Natural killer cell (primary cell): ENCODE data around the gene PUDP. TPM values are rescaled to one million over a fixed set of nuclear protein-coding genes. Genes with fewer than 3 reads are reported as not detected.

Source experiments
- ATAC-seq, 3 donors: fragments of 150-1000 bp in 2 of 3; fragments of 200-7000 bp in 1 of 3; cut with Tn5 transposase; 1 replicate in 1 of 3; 2 replicates in 2 of 3; pipeline ENCODE4 v1.10.0; 2021; ENCODE audit warnings: mild to moderate bottlenecking in 2 of 3, moderate library complexity in 2 of 3
- DNase-seq, 2 donors: peaks; one replicate each; pipeline versions ENCODE4 v3.0.0 to v3.0.0-alpha.2; 2013 to 2021; ENCODE audit warnings: mixed read lengths in 1 of 2
- H3K27ac ChIP-seq: one replicate; pipeline ENCODE4 v1.5.1; 2013; ENCODE audit warnings: mild to moderate bottlenecking, low read length
- H3K27me3 ChIP-seq: one replicate; pipeline ENCODE4 v1.6.1; 2013; ENCODE audit warnings: low read length; ENCODE audit not compliant: control insufficient read depth, insufficient read depth
- H3K36me3 ChIP-seq: one replicate; pipeline ENCODE4 v1.6.1; 2013; ENCODE audit warnings: low read length; ENCODE audit not compliant: control insufficient read depth, insufficient read depth
- H3K4me1 ChIP-seq: one replicate; pipeline ENCODE4 v1.6.1; 2013; ENCODE audit warnings: low read length; ENCODE audit not compliant: control insufficient read depth, insufficient read depth
- H3K4me3 ChIP-seq: one replicate; pipeline ENCODE4 v1.5.1; 2013; ENCODE audit warnings: low read length
- H3K9me3 ChIP-seq: one replicate; pipeline ENCODE4 v1.6.1; 2013; ENCODE audit warnings: low read length; ENCODE audit not compliant: control insufficient read depth, insufficient read depth
- H3K27ac Mint-ChIP-seq, 2 donors: one replicate each; pipeline ENCODE4 v1.8.0; 2022; ENCODE audit warnings: mild to moderate bottlenecking in 2 of 2, mixed read lengths in 2 of 2, moderate library complexity in 1 of 2
- H3K27me3 Mint-ChIP-seq, 2 donors: one replicate each; pipeline ENCODE4 v1.8.0; 2022; ENCODE audit warnings: low read depth in 2 of 2, mixed read lengths in 2 of 2
- H3K36me3 Mint-ChIP-seq: one replicate; pipeline ENCODE4 v1.8.0; 2022; ENCODE audit warnings: mixed read lengths
- H3K4me1 Mint-ChIP-seq, 2 donors: one replicate each; pipeline ENCODE4 v1.8.0; 2022; ENCODE audit warnings: mixed read lengths in 2 of 2
- H3K4me3 Mint-ChIP-seq: one replicate; pipeline ENCODE4 v1.8.0; 2022; ENCODE audit warnings: mild to moderate bottlenecking, moderate library complexity, mixed read lengths
- H3K9me3 Mint-ChIP-seq, 2 donors: one replicate each; pipeline ENCODE4 v1.8.0; 2022; ENCODE audit warnings: mixed read lengths in 2 of 2
- CTCF ChIP-seq: fragments of 200-600 bp; IDR thresholded peaks from one replicate; pipeline ENCODE4 v1.8.0; 2022; ENCODE audit warnings: antibody characterized with exemption
- WGBS: methylation state at CpG from one replicate; pipeline ENCODE4 v1.1.7; 2013; ENCODE audit warnings: missing lambda C conversion rate; ENCODE audit not compliant: insufficient coverage; 5-methylcytosine and 5-hydroxymethylcytosine counted together
- intact Hi-C: fragments of 100-400 bp; cut with micrococcal nuclease; formaldehyde crosslinking; loops from one replicate; pipeline ENCODE4 v1.14.2; 2022
- total RNA-seq, 4 donors: library from RNA; stranded (reverse); fragments of 120-200 nt in 1 of 4; gene quantifications; one replicate each; pipeline versions ENCODE4 v1.2.3 to v1.2.4, GENCODE V29; 2013 to 2022

The PUDP gene
- total RNA-seq, 3 donors from 2014 or later (not counting 1 experiment from before 2014, with no cell fraction given): 5.4 to 11.4 (median 5.6) TPM

GRCh38 chrX:7168371-7168770 lies 20.4 kb upstream of the PUDP start:
- H3K27ac ChIP-seq: no peak overlapping the region
- no peak overlapping the region for H3K27ac Mint-ChIP-seq
- H3K4me1 Mint-ChIP-seq: no peaks in the 10 kb centered on the region
- no peaks in the 10 kb centered on the region for H3K9me3 ChIP-seq
- TF ChIP-seq CTCF: no peak
- H3K36me3 Mint-ChIP-seq: no peaks in the 10 kb centered on the region
- DNase-seq: no peak
- intact Hi-C loops: no loop called here
- no peaks in the 10 kb centered on the region for H3K36me3 ChIP-seq
- H3K9me3 Mint-ChIP-seq: no peaks in the 10 kb centered on the region
- no peak overlapping the region for H3K4me3 Mint-ChIP-seq
- ATAC-seq: no peak
- no peaks in the 10 kb centered on the region for H3K4me1 ChIP-seq
- H3K27me3 Mint-ChIP-seq: no peaks in the 10 kb centered on the region
- H3K4me3 ChIP-seq: no peak overlapping the region
- WGBS: 100% methylated on average over 1 of the region's 1 CpG
- H3K27me3 ChIP-seq: no peaks in the 10 kb centered on the region

- no peak for DNase-seq
- no peak for ATAC-seq
- no peak for TF ChIP-seq CTCF
- Histone ChIP-seq H3K27me3 (no peaks in the 10 kb centered on the region), H3K27ac (no peak overlapping the region), H3K36me3 (no peaks in the 10 kb centered on the region), H3K4me3 (no peak overlapping the region), H3K9me3 (no peaks in the 10 kb centered on the region), H3K4me1 (no peaks in the 10 kb centered on the region)
- no peaks in the 10 kb centered on the region for H3K36me3 Mint-ChIP-seq
- no peaks in the 10 kb centered on the region for H3K27me3 Mint-ChIP-seq
- no peak overlapping the region for H3K4me3 Mint-ChIP-seq
- no peaks in the 10 kb centered on the region for H3K9me3 Mint-ChIP-seq
- intact Hi-C loops: no loop called here
- WGBS: no CpG with 5 or more reads among the region's 3 CpGs
- H3K4me1 Mint-ChIP-seq: no peaks in the 10 kb centered on the region
- no peak overlapping the region for H3K27ac Mint-ChIP-seq
These were observed 16.2 kb upstream of the PUDP start for GRCh38 chrX:7164174-7164573.

GRCh38 chrX:7163146-7163677 lies 15.3 kb upstream of the PUDP start:
- intact Hi-C loops: no loop called here
- no peak overlapping the region for H3K4me3 Mint-ChIP-seq
- DNase-seq: no peak
- no peaks in the 10 kb centered on the region for H3K9me3 Mint-ChIP-seq
- no peak for TF ChIP-seq CTCF
- H3K27me3 ChIP-seq: no peaks in the 10 kb centered on the region
- no peak for ATAC-seq
- no peak overlapping the region for H3K4me3 ChIP-seq
- WGBS: 100% methylated on average over 1 of the region's 1 CpG
- no peak overlapping the region for H3K27ac ChIP-seq
- H3K27me3 Mint-ChIP-seq: no peaks in the 10 kb centered on the region
- H3K4me1 Mint-ChIP-seq: no peaks in the 10 kb centered on the region
- no peaks in the 10 kb centered on the region for H3K36me3 Mint-ChIP-seq
- no peaks in the 10 kb centered on the region for H3K9me3 ChIP-seq
- H3K27ac Mint-ChIP-seq: no peak overlapping the region
- no peaks in the 10 kb centered on the region for H3K4me1 ChIP-seq
- H3K36me3 ChIP-seq: no peaks in the 10 kb centered on the region

- no peaks in the 10 kb centered on the region for H3K27me3 ChIP-seq
- no peaks in the 10 kb centered on the region for H3K9me3 ChIP-seq
- WGBS: 81% methylated on average over 4 of the region's 7 CpGs
- Mint-ChIP-seq H3K36me3 (no peaks in the 10 kb centered on the region), H3K9me3 (no peaks in the 10 kb centered on the region), H3K4me1 (no peaks in the 10 kb centered on the region), H3K27ac (no peak overlapping the region), H3K27me3 (no peaks in the 10 kb centered on the region), H3K4me3 (no peak overlapping the region)
- ATAC-seq (no peak), DNase-seq (no peak)
- H3K4me1 ChIP-seq: no peaks in the 10 kb centered on the region
- H3K36me3 ChIP-seq: no peaks in the 10 kb centered on the region
- H3K4me3 ChIP-seq: no peak overlapping the region
- TF ChIP-seq CTCF: no peak
- intact Hi-C loops: no loop called here
- H3K27ac ChIP-seq: no peak overlapping the region
These were observed 11.4 kb upstream of the PUDP start for GRCh38 chrX:7159149-7159861.
